Measurements from ENCODE around the gene MUS81.

Gene MUS81

DNA sequence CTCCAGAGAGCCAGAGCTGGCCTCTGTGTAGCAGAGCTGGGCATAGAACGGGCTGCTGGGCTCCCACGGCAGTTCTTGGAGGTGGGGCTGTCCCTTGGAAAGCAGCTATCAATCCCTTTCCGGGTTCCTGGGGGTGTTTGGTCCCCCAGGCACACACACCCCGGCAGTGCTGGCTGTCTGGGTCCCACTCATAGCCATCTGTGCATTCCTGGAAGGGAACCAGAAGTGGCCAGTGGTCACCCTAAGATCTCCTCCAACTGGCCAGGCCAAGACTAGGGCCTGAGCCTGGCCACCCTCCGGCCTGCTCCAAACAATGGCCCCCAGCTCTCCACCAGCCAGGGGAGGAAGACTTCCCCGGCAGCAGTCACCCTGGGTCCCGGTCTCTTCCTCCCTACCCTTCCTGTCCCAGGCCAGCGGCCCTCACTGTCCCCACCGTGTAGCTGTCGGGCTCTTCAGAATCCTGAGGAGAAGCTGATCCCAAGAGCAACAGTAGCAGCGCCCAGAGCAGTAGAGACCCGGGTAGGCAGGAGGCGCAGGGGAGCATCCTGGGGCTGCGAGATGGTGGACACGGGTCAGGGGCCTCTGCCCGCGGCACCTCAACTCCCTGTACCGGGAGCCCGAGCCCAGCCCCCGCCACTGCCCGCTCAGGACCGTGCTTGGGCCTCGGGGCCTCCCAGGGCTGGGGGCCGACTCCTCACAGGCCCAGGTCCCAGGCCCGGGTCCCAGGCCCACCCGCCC, 11.7 kb downstream of the MUS81 start:
- Histone ChIP-seq H3K4me1 (ENCODE audit: low read length) (0 out of 2 replicates have a peak, but pooled peaks cover 4% of the 10 kb centered on the region), H3K4me3 (ENCODE audit: low read length) (no peak overlapping the region), H3K9ac (ENCODE audit: low read length) (no peak overlapping the region), H2AFZ (ENCODE audit: low read length) (no peak overlapping the region), H3K27me3 (replicated peaks; ENCODE audit: insufficient read depth, low read length) (no peaks in the 10 kb centered on the region), H3F3A (ENCODE audit: insufficient read depth, low read length) (no peaks in the 10 kb centered on the region; the same call in 1 of the 2 replicates), H3K4me2 (ENCODE audit: low read depth, low read length) (no peak overlapping the region), H3K9me2 (replicated peaks; ENCODE audit: insufficient read depth, low read length) (no peaks in the 10 kb centered on the region), H4K20me1 (ENCODE audit: insufficient read depth, low read length) (no peaks in the 10 kb centered on the region), H3K27ac (ENCODE audit: low read length) (no peak overlapping the region), H3K9me3 (replicated peaks; ENCODE audit: insufficient read depth, low read length) (no peaks in the 10 kb centered on the region), H3K79me2 (ENCODE audit: low read length) (no peaks in the 10 kb centered on the region), H3K36me3 (replicated peaks; ENCODE audit: insufficient read depth, low read length) (no peaks in the 10 kb centered on the region)
- no peak for DNase-seq
- TF ChIP-seq, protein P1, sequence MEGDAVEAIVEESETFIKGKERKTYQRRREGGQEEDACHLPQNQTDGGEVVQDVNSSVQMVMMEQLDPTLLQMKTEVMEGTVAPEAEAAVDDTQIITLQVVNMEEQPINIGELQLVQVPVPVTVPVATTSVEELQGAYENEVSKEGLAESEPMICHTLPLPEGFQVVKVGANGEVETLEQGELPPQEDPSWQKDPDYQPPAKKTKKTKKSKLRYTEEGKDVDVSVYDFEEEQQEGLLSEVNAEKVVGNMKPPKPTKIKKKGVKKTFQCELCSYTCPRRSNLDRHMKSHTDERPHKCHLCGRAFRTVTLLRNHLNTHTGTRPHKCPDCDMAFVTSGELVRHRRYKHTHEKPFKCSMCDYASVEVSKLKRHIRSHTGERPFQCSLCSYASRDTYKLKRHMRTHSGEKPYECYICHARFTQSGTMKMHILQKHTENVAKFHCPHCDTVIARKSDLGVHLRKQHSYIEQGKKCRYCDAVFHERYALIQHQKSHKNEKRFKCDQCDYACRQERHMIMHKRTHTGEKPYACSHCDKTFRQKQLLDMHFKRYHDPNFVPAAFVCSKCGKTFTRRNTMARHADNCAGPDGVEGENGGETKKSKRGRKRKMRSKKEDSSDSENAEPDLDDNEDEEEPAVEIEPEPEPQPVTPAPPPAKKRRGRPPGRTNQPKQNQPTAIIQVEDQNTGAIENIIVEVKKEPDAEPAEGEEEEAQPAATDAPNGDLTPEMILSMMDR (IDR thresholded peaks at IDR 0.05; ENCODE audit: low read length): no peak
- TF ChIP-seq EZH2 (optimal IDR thresholded peaks at IDR 0.05; ENCODE audit: low read depth, low read length) (no peak), EZH2phosphoT487 (IDR thresholded peaks at IDR 0.05; ENCODE audit: low read length) (no peak)

- TF ChIP-seq EZH2 (optimal IDR thresholded peaks at IDR 0.05; ENCODE audit: low read depth, low read length): no peak
- TF ChIP-seq, protein P1 (IDR thresholded peaks at IDR 0.05; ENCODE audit: low read length): no peak
- Histone ChIP-seq H2AFZ (ENCODE audit: low read length) (peak within 1 kb of the TSS; percentile 90), H3K9ac (ENCODE audit: low read length) (peak within 1 kb of the TSS; percentile 50; the same call in 1 of the 2 replicates), H3K79me2 (ENCODE audit: low read length) (no peaks in the 10 kb centered on the region), H3K4me3 (ENCODE audit: low read length) (peak within 1 kb of the TSS; percentile 73), H3K36me3 (replicated peaks; ENCODE audit: insufficient read depth, low read length) (no peaks in the 10 kb centered on the region), H3K4me2 (ENCODE audit: low read depth, low read length) (peak within 1 kb of the TSS; percentile 97), H4K20me1 (ENCODE audit: insufficient read depth, low read length) (no peaks in the 10 kb centered on the region), H3K27me3 (replicated peaks; ENCODE audit: insufficient read depth, low read length) (no peaks in the 10 kb centered on the region), H3K9me2 (replicated peaks; ENCODE audit: insufficient read depth, low read length) (no peaks in the 10 kb centered on the region), H3K9me3 (replicated peaks; ENCODE audit: insufficient read depth, low read length) (no peaks in the 10 kb centered on the region), H3K27ac (ENCODE audit: low read length) (peak within 1 kb of the TSS; percentile 40; the same call in 1 of the 2 replicates), H3K4me1 (ENCODE audit: low read length) (0 out of 2 replicates have a peak, but pooled peaks cover 4% of the 10 kb centered on the region), H3F3A (ENCODE audit: insufficient read depth, low read length) (no peaks in the 10 kb centered on the region)
- no peak for DNase-seq
These were observed 12.5 kb downstream of the MUS81 start, which contains the start of gene EFEMP2 for GRCh38 chr11:65872586-65873317. Gene EFEMP2, minus strand, starts transcription at chr11:65872800. Its CDS starts 446 bp downstream, at chr11:65872354.

DNA sequence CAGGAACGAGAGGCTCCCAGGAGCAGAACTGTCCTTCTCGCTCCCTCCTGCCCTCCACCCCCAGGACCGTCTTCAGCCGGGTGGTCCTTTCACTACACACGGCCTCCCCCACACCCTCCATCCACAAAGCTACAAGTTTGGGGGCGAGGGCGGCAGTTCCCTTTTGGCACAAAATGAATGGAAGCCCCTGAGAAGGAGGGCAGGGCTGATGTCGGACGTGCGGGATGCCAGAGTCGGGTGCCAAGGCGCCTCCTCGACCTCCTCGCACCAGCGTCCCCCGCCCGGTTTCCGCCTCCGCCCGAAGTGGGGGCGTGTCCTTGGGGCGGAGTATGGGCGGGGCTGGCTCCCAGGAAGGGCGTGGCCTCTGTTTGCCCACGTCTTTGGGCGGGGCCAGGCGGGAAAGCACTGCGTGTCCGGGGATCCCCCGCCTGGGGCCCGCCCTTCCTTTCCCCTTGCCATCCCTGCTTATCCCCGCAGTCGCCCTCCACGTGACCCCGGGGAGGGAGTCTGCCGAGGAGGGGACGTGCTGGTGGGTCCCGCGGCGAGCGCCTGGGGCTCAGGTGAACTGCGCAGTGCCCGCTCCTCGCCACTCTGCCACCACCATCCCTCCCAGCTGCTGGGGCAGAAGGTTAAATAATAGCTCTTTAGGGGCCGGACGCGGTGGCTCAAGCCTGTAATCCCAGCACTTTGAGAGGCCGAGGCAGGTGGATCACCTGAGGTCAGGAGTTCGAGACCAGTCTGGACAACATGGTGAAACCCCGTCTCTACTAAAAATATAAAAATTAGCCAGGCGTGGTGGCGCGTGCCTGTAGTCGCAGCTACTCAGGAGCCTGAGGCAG, 13.3 kb downstream of the MUS81 start:
- peak overlapping the region; percentile 40; the same call in 1 of the 2 replicates for H3K27ac ChIP-seq (ENCODE audit: low read length)
- H3K4me3 ChIP-seq (ENCODE audit: low read length): peak overlapping the region; percentile 73
- H4K20me1 ChIP-seq (ENCODE audit: insufficient read depth, low read length): no peaks in the 10 kb centered on the region
- DNase-seq: peak; percentile 91
- H3K4me2 ChIP-seq (ENCODE audit: low read depth, low read length): peak overlapping the region; percentile 97
- peak overlapping the region; percentile 90 for H2AFZ ChIP-seq (ENCODE audit: low read length)
- no peaks in the 10 kb centered on the region for H3K79me2 ChIP-seq (ENCODE audit: low read length)
- H3K9ac ChIP-seq (ENCODE audit: low read length): peak overlapping the region; percentile 50; the same call in 1 of the 2 replicates
- H3K9me2 ChIP-seq (replicated peaks; ENCODE audit: insufficient read depth, low read length): no peaks in the 10 kb centered on the region
- no peaks in the 10 kb centered on the region for H3K9me3 ChIP-seq (replicated peaks; ENCODE audit: insufficient read depth, low read length)
- H3K27me3 ChIP-seq (replicated peaks; ENCODE audit: insufficient read depth, low read length): no peaks in the 10 kb centered on the region
- no peak for TF ChIP-seq EZH2 (optimal IDR thresholded peaks at IDR 0.05; ENCODE audit: low read depth, low read length)
- TF ChIP-seq, protein P1 (IDR thresholded peaks at IDR 0.05; ENCODE audit: low read length): no peak
- TF ChIP-seq EZH2phosphoT487 (IDR thresholded peaks at IDR 0.05; ENCODE audit: low read length): no peak
- no peaks in the 10 kb centered on the region for H3K36me3 ChIP-seq (replicated peaks; ENCODE audit: insufficient read depth, low read length)
- 0 out of 2 replicates have a peak, but pooled peaks cover 5% of the 10 kb centered on the region for H3K4me1 ChIP-seq (ENCODE audit: low read length)
- H3F3A ChIP-seq (ENCODE audit: insufficient read depth, low read length): no peaks in the 10 kb centered on the region
